A549 (cell line): Measurements from ENCODE around the gene CR1L.

ENCODE experiments used
- CEBPB ChIP-seq, 2 experiments: fragments of >200 bp in 1 of 2; sonication (Bioruptor Twin) in 1 of 2; formaldehyde crosslinking in 1 of 2; IDR thresholded peaks; 2 replicates each; pipeline ENCODE4 v1.6.1; 2012 to 2016
- CHD2 ChIP-seq: fragments of 150-350 bp; IDR thresholded peaks from 2 replicates; pipeline ENCODE4 v1.6.1; 2014; ENCODE audit warnings: low read length; ENCODE audit not compliant: partially characterized antibody
- CTCF ChIP-seq: fragments of >200 bp; sonication (Bioruptor Twin); formaldehyde crosslinking; IDR thresholded peaks from 3 replicates; pipeline ENCODE4 v1.5.1; 2016
- E2F6 ChIP-seq: IDR thresholded peaks from 2 replicates; pipeline ENCODE4 v1.6.1; 2012; ENCODE audit warnings: low read depth, borderline replicate concordance
- ELK1 ChIP-seq: fragments of 150-350 bp; IDR thresholded peaks from 2 replicates; pipeline ENCODE4 v1.6.1; 2014; ENCODE audit warnings: low read depth, mild to moderate bottlenecking, low read length
- MAX ChIP-seq: IDR thresholded peaks from 2 replicates; pipeline ENCODE4 v1.6.1; 2012
- PBX3 ChIP-seq: IDR thresholded peaks from 2 replicates; pipeline ENCODE4 v1.6.1; 2012
- POLR2A ChIP-seq: IDR thresholded peaks from 2 replicates; pipeline ENCODE4 v1.6.1; 2012; ENCODE audit warnings: mild to moderate bottlenecking, low read length
- RFX5 ChIP-seq: fragments of 450-650 bp; IDR thresholded peaks from 2 replicates; pipeline ENCODE4 v1.7.1; 2014; ENCODE audit warnings: antibody characterized with exemption, mild to moderate bottlenecking, moderate library complexity
- RNF2 ChIP-seq: fragments of 200-600 bp; sonication (generic); IDR thresholded peaks from 2 replicates; pipeline ENCODE4 v1.6.1; 2016; ENCODE audit warnings: low read depth, mild to moderate bottlenecking, antibody characterized with exemption, moderate library complexity, borderline replicate concordance
- TP53 ChIP-seq: fragments of 250-450 bp; sonication (Bioruptor Pico); IDR thresholded peaks from 2 replicates; pipeline ENCODE4 v1.5.0; 2021; ENCODE audit warnings: mild to moderate bottlenecking, moderate library complexity
- ZSCAN20 ChIP-seq: fragments of 250-450 bp; sonication (Bioruptor Pico); IDR thresholded peaks from 2 replicates; pipeline ENCODE4 v1.8.0; 2022; ENCODE audit warnings: mild to moderate bottlenecking, moderate library complexity

GRCh38 chr1:207754011-207754410 is 109.1 kb downstream of the CR1L start:
- TF ChIP-seq ZSCAN20 (CRISPR knock-in tag) (no peak), RNF2 (no peak), CTCF (no peak), MAX (no peak), ELK1 (no peak), TP53 (CRISPR knock-in tag) (no peak), RFX5 (no peak), POLR2A (no peak), E2F6 (no peak), CHD2 (no peak), CEBPB (IDR thresholded peaks at IDR 0.05) (no peak), PBX3 (no peak)
